ENCODE results near the gene TNFSF13.

GRCh38 chr17:7587420-7588151 is 29.0 kb downstream of the TNFSF13 start:
- TF ChIP-seq GATA2 (IDR thresholded peaks at IDR 0.05; ENCODE audit: low read depth, low read length) (no peak), GATA3 (IDR thresholded peaks at IDR 0.05; ENCODE audit: low read depth, low read length) (no peak)
